Coronary artery (tissue), 2 donors: ENCODE data around the gene CSGALNACT2.
"Not testable (repeated sequence)": the region's sequence is repeated elsewhere in the genome, so short reads cannot be mapped to it uniquely, and the experiment has no call there.

Experiments used
- DNase-seq: peaks from one replicate; pipeline ENCODE4 v3.0.0-alpha.2; 2017; ENCODE audit warnings: low spot score
- H3K27ac ChIP-seq, 2 donors: fragments of 200-600 bp; sonication (generic); one replicate each; pipeline ENCODE4 v1.5.1; 2016 to 2019
- H3K4me3 ChIP-seq: fragments of 200-600 bp; sonication (generic); 2 replicates; pipeline ENCODE4 v1.5.1; 2016; ENCODE audit warnings: mild to moderate bottlenecking, moderate library complexity
- CTCF ChIP-seq: fragments of 200-600 bp; sonication (generic); IDR thresholded peaks from one replicate; pipeline ENCODE4 v1.5.1; 2019; ENCODE audit warnings: antibody characterized with exemption

The CSGALNACT2 gene

GRCh38 chr10:43217563-43218205 is 79.4 kb downstream of the CSGALNACT2 start:
- no peak for TF ChIP-seq CTCF
- H3K27ac ChIP-seq, result no peak overlapping the region
- DNase-seq, result no peak
- H3K4me3 ChIP-seq, result no peak overlapping the region

- no peak for TF ChIP-seq CTCF
Measured at GRCh38 chr10:43218206-43218950, 80.1 kb downstream of the CSGALNACT2 start.

GRCh38 chr10:43218951-43219837 is 80.9 kb downstream of the CSGALNACT2 start:
- no peak for DNase-seq
- Histone ChIP-seq H3K27ac (peak overlapping the region in 1 of 2 donors; percentile 54), H3K4me3 (no peak overlapping the region)
- TF ChIP-seq CTCF, result no peak

More at GRCh38 chr10:43218206-43218950, 80.1 kb downstream of the CSGALNACT2 start:
- DNase-seq, result no peak
- no peak overlapping the region for H3K27ac ChIP-seq
- H3K4me3 ChIP-seq, result no peak overlapping the region

- Histone ChIP-seq H3K4me3 (no peak overlapping the region), H3K27ac (peak overlapping the region in 1 of 2 donors; percentile 28)
- DNase-seq, result no peak
- TF ChIP-seq CTCF, result no peak
Measured at GRCh38 chr10:43219848-43220247, 81.6 kb downstream of the CSGALNACT2 start.

GRCh38 chr10:43220251-43220650 is 82.0 kb downstream of the CSGALNACT2 start:
- peak overlapping the region in 1 of 2 donors; percentile 28 for H3K27ac ChIP-seq
- not testable (repeated sequence) for H3K4me3 ChIP-seq, DNase-seq

GRCh38 chr10:43220657-43221418 is 82.6 kb downstream of the CSGALNACT2 start:
- no peak overlapping the region for H3K4me3 ChIP-seq
- peak overlapping the region in 1 of 2 donors; percentile 28 for H3K27ac ChIP-seq
- no peak for DNase-seq
- TF ChIP-seq CTCF, result no peak
